GM18499 (cell line): ENCODE data around the gene NOTUM.
"Not testable (repeated sequence)": the region's sequence is repeated elsewhere in the genome, so short reads cannot be mapped to it uniquely, and the experiment has no call there.

ENCODE experiments used
- ATAC-seq: cut with Tn5 transposase; IDR thresholded peaks from one replicate; pipeline ENCODE4 v1.9.1; 2021; ENCODE audit warnings: moderate number of reproducible peaks; ENCODE audit not compliant: insufficient read depth, unreplicated experiment

NOTUM gene

DNA sequence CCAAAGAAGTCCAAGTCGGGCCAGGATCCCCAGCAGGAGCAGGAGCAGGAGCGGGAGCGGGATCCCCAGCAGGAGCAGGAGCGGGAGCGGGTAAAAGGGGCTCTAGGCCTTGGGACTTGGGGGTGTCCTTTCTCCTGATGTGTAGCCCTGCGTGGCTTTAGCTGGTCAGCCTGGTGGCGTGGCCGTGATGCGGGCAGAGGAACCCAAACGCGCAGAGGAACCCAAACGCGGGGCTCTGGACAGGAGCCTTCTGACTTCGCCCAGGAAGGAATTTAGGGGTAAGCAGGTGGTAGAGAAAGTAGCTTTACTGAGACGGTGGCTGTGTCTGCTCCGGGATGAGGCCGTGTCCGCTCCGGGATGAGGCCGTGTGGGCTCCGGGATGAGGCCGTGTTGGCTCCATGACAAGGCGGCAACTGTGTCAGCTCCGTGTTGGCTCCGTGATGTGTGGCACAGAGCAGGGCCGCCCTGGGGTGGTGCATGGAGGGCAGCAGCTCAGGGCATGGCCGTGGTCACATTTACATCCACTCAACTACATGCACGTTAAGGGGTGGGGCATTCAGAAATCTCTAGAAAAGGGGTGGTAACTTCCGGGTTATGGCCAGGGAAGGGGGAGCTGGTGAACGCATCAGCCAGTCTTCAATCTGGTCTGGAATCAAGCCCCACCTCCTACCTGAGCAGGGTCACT lies 35.9 kb upstream of the NOTUM start:
- ATAC-seq: no peak

DNA sequence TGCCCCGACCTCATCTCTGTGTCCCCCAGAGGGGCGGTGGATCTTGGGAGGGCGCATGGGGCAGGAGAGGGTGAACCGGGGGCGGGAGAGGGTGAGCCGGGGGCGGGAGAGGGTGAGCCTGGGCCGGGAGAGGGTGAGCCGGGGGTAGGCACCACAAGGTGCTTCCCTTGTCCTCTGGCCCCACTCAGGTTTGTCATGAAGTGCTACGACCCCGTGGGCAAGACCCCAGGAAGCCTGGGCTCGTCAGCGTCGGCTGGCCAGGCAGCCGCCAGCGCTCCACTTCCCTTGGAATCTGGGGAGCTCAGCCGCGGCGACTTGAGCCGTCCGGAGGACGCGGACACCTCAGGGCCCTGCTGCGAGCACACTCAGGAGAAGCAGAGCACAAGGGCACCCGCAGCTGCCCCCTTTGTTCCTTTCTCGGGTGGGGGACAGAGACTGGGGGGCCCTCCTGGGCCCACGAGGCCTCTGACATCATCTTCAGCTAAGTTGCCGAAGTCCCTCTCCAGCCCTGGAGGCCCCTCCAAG lies 35.3 kb upstream of the NOTUM start:
- no peak for ATAC-seq

GRCh38 chr17:81995463-81996231 lies 34.7 kb upstream of the NOTUM start:
- ATAC-seq: no peak

DNA sequence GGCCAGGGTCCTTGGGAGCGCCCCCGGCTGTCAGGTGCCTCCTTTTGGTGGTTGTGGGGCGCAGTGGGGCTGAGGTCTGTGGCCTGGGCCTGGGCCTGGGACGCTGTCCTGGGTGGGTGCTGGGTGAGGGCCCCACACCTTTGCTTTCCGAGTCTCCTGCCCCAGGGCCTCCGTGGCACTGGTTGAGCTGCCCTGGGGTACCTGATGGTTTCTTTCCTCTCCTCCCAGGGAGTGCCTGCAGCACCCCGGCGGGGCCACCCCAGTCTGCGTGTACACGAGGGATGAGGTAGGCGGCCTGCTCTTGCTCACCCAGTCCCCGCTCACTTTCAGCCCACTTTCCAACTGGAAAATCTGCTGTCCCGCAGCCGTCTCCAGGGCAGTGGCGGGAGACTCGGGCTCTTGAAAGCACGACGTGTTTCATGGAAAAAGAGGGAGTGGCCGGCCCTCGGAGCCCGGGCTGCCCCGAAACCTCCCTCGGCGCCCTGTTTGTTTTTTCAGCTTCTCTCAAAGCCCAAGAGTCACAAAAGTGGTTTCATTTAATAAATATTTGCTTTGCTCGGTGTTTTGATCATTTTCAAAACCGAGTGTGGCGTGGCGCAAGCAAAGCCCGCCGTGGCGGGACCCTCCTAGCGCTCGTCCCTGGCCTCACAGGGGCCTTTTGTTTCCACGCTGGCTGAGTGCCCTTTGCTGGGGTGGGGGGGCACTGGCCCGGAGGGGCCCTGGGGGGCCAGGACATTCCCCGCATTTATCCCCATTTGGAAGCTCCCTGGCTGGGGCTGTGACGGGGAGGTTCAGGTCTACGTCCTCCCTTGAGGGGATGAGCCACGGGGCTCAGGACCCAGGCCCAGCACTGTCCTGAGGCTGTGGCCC lies 33.8 kb upstream of the NOTUM start:
- no peak for ATAC-seq

GRCh38 chr17:81993729-81994592 lies 33.0 kb upstream of the NOTUM start:
- ATAC-seq: no peak

DNA sequence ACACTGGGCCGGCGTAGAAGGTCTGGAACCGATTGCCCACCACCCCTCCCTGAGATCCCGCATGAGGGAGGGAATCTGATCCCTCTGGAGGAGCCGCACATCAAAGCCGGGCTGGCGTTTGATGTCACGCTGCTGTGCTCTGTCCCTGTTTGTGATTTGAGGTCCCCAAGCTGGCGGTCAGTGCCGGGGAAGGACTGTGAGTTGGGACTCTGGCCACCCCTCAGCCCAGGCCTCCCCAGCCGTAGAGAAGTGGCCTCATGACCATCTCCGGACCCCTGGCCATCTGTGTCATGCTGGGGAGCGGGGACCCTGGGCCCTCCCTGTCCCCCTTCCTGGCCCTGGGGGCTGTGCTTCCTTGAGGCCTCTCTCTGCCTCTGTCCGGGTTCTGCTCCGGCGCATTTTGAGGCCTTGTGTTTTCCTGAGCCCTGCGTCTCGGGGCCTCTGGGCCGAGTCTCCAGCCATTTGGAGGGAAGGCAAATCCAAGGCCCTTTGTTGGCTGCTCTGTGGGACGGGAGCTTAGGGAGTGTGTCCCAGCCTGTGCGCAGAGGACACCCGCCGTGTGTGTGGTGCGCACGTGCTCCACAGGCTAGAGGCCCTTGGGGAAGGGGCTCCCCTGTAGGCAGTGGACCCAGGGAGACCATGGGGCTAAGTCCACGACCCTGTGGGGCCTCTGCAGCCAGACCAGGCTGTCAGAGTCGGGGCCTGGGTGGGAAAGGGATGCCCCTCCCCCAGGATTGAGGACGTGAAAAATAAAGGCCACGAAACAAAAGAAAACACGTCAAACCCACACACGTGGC lies 31.5 kb upstream of the NOTUM start:
- ATAC-seq: no peak

DNA sequence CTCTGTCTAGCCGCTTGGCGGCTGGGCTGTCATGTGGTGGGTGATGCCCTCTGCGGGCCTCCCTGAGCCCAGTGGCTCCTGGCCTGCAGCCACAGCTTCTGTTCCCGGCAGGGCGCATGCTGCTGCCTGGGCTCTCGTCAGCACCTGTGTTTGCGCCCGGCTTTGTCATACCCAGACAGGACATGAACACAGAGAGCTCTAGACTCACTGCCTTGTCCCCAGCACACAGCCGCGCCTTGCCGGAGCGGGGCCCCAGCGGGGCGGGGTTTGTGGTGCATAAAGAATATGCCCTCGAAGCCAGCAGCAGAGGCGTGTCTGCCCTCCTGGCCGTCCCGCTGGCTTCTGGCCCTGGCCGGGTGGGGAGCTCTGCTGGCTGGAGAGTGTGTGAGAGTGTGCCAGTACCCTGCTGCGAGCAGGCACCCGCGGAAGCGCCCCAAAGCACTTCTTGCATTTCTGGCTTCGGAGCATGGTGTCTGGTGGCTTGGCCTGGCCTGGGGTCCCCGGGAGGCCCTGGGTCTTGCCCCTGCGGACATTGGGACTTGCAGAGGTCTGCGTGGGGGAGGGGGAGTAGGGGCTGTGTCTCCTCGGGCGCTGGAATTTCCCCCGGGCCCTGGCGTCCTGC lies 30.8 kb upstream of the NOTUM start:
- no peak for ATAC-seq

DNA sequence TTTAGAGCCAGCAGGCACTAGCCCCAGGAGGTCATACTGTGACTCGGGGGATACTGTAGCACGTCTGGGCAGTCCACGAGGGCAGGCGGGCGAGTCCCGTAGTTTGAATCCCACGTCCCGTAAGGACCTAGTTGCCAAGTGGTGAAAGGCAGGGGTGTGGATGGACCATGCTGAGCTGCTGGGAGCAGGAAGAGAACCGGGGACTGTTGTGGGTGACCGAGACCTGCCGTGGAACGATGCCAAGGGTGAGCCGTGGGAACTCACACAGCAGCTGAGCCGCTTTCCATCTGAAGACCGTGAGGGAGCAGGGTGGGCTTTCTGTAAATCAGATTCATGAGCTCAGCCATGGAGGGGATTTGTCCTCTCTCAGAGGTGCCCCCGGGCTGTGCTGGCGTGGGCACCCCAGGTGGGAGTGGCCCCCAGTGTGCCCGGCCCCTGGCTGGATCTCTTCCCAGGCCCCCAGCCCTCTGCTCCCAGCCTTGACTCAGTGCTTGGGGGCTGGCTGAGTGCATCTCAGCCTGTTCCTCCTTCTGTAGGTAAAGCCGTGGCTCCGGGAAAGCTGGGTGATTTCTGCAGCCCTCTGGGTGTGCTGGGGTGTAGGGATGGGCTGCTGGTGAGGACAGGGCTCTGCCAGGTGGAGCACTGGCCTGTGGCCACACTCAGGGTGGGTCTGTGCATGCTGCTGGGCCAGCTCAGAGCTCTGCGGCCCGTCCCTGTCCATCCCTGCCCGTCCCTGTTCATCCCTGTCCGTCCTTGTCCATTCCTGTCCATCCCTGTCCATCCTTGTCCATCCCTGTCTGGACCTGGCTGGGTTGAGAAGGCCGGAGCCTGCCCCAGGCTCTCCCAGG lies 30.1 kb upstream of the NOTUM start:
- ATAC-seq: no peak

- no peak for ATAC-seq
These were observed 26.3 kb upstream of the NOTUM start for GRCh38 chr17:81987161-81987770.

DNA sequence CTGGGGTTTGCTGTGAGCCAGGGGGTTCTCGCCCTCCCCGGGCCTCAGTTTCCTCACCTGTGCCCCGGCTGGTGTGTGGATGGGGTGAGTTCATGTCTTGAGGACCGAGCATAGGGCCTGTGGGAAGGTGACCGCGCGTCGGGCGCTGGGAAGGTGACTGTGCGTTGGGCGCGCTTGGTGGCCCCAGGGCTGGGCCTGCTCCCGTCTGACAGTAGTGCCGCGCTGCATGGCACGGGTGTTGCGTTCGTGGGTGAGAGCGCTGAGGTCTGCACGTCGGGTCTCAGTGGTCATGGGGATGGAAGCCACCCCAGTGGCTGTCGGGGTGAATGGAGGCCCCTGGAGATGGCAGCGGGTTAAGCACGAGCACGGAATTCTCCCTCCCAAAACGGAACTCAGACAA lies 25.6 kb upstream of the NOTUM start:
- ATAC-seq: no peak

DNA sequence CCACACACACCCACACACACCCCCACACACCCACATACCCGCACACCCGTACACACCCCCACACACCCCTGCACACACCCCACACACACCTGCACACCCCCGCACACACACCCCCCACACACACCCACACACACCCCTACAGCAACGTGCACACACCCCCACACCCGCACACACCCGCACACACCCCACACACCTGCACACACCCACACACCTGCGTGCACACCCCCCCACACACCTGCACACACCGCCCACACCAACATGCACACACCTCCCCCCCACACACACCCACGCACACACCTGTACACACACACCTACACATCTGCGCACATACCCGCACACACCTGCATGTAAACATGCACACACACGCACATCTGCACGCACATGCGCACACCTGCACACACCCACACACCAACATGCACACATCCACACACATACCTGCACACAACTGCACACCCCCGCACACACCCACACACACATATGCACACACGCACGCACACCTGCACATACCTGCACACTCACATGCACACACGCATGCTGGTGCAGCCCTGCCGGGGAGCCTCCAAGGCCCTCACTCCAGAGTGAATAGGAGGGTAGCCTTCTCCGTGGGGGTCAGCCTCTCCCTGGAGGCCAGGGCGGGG lies 23.9 kb upstream of the NOTUM start:
- ATAC-seq: no peak

DNA sequence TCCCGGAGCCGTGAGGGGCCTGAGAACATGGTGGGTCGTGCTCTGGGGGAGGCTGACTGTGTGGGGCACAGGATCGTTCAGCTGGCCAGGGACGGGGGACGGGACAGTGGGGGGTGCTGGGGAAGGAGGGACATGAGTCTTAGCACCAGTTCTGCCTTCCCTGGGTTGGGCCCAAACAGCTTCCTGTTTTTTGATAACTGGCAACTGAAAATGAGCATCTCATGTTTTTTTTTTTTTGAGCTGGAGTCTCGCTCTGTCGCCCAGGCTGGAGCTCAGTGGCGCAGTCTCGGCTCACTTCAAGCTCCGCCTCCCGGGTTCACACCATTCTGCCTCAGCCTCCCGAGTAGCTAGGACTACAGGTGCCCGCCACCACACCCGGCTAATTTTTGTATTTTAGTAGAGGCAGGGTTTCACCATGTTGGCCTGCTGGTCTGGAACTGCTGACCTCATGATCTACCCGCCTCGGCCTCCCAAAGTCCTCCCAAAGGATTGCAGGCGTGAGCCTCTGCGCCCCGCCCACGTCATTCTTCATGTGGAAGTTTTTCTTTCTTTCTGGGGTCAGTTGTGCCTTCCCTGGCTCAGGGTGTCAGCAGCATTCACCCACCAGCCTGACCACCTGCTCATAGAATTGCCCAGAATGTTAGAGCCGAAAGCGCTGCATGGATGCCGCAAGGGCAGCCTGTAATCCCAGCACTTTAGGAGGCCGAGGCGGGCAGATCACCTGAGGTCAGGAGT lies 22.8 kb upstream of the NOTUM start:
- no peak for ATAC-seq

GRCh38 chr17:81983011-81983638 lies 22.1 kb upstream of the NOTUM start:
- ATAC-seq: no peak

DNA sequence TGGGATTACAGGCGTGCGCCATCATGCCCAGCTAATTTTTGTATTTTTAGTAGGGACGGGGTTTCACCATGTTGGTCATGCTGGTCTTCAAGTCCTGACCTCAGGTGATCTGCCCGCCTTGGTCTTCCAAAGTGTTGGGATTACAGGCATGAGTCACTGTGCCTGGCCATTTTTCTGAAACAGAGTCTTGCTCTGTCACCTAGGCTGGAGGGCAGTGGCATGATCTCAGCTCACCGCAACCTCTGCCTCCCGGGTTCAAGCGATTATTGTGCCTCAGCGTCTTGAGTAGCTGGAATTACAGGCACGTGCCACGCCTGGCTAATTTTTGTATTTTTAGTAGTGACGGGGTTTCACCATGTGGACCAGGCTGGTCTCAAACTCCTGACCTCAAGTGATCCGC lies 20.5 kb upstream of the NOTUM start:
- not testable (repeated sequence) for ATAC-seq

- no peak for ATAC-seq
These were observed 19.8 kb upstream of the NOTUM start for GRCh38 chr17:81980707-81981343.
